Parathyroid adenoma (tissue), 2 donors: Measurements from ENCODE around the gene UNC50.

ENCODE experiments used
- H2AFZ ChIP-seq: fragments of 300-600 bp; sonication (generic); one replicate; pipeline ENCODE4 v1.7.0; 2017; ENCODE audit warnings: antibody characterized with exemption, mild to moderate bottlenecking
- H3K27ac ChIP-seq: fragments of 300-600 bp; sonication (generic); one replicate; pipeline ENCODE4 v1.7.0; 2017
- H3K27me3 ChIP-seq: fragments of 300-600 bp; sonication (generic); one replicate; pipeline ENCODE4 v1.7.0; 2017; ENCODE audit warnings: low read length; ENCODE audit not compliant: control insufficient read depth, insufficient read depth
- H3K36me3 ChIP-seq: fragments of 300-600 bp; sonication (generic); one replicate; pipeline ENCODE4 v1.7.0; 2017; ENCODE audit warnings: low read length; ENCODE audit not compliant: control insufficient read depth, insufficient read depth
- H3K4me1 ChIP-seq: fragments of 300-600 bp; sonication (generic); one replicate; pipeline ENCODE4 v1.7.0; 2017; ENCODE audit warnings: control low read depth
- H3K4me2 ChIP-seq: fragments of 300-600 bp; sonication (generic); one replicate; pipeline ENCODE4 v1.7.0; 2017; ENCODE audit warnings: low read length
- H3K4me3 ChIP-seq: fragments of 300-600 bp; sonication (generic); one replicate; pipeline ENCODE4 v1.7.0; 2017; ENCODE audit warnings: low read depth, low read length
- H3K79me2 ChIP-seq: fragments of 300-600 bp; sonication (generic); one replicate; pipeline ENCODE4 v1.7.0; 2017; ENCODE audit warnings: control low read depth
- H3K9ac ChIP-seq: fragments of 300-600 bp; sonication (generic); one replicate; pipeline ENCODE4 v1.7.0; 2017; ENCODE audit warnings: mild to moderate bottlenecking
- H3K9me3 ChIP-seq: fragments of 300-600 bp; sonication (generic); one replicate; pipeline ENCODE4 v1.7.0; 2017; ENCODE audit warnings: low read length; ENCODE audit not compliant: control insufficient read depth
- TF ChIP-seq, protein P1 (sequence below): fragments of 300-600 bp; sonication (generic); IDR thresholded peaks from one replicate; pipeline ENCODE4 v1.7.0; 2017; ENCODE audit warnings: antibody characterized with exemption, mild to moderate bottlenecking
- donor health status: primary hyperparathyroidism.

UNC50 gene

DNA sequence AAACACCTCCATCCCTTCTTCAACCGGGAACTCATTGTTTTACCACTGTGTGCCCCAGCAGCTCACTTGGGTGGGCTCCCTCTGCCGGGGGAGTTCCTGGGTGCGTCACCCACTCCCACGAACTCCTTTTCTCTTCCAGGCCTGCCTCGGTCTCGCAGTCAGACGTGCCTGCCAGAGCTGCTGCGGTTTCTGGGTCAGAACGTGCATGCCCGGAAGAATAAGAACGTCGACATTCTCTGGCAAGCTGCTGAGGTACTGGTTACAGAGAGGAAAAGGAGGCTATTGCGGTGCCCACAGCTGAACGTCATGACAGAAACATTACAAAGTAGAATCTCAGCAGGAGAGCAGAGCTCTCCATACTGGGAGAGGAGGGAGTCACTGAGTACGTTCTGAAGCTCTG is 35.7 kb upstream of the UNC50 start:
- H3K27me3 ChIP-seq, result no peaks in the 10 kb centered on the region
- TF ChIP-seq, protein P1, sequence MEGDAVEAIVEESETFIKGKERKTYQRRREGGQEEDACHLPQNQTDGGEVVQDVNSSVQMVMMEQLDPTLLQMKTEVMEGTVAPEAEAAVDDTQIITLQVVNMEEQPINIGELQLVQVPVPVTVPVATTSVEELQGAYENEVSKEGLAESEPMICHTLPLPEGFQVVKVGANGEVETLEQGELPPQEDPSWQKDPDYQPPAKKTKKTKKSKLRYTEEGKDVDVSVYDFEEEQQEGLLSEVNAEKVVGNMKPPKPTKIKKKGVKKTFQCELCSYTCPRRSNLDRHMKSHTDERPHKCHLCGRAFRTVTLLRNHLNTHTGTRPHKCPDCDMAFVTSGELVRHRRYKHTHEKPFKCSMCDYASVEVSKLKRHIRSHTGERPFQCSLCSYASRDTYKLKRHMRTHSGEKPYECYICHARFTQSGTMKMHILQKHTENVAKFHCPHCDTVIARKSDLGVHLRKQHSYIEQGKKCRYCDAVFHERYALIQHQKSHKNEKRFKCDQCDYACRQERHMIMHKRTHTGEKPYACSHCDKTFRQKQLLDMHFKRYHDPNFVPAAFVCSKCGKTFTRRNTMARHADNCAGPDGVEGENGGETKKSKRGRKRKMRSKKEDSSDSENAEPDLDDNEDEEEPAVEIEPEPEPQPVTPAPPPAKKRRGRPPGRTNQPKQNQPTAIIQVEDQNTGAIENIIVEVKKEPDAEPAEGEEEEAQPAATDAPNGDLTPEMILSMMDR, result no peak
- no peaks in the 10 kb centered on the region for H3K4me1 ChIP-seq
- no peaks in the 10 kb centered on the region for H3K9me3 ChIP-seq
- H3K4me3 ChIP-seq, result no peak overlapping the region
- H3K9ac ChIP-seq, result no peak overlapping the region
- no peaks in the 10 kb centered on the region for H3K79me2 ChIP-seq
- H3K27ac ChIP-seq, result no peak overlapping the region
- no peaks in the 10 kb centered on the region for H3K36me3 ChIP-seq
- no peak overlapping the region for H2AFZ ChIP-seq
- H3K4me2 ChIP-seq, result no peak overlapping the region

DNA sequence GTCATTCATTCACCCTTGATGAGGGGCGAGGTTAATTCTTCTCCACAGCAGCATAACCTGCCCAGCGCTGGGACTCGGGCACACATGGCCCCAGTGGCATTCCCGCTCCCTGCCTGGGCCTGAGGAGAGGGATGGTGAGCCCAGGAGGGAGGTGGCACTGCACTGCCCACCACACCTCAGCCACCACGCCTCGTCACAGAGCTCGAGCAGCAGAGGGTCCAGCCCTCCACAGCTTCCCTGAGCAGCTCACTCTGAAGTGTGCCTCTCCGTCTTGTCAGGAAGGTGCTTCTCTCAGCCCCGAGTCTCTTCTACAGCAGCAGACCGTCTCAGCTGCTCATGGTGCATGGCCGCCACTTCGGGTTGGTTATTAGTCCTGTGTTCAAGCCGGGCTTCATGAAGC is 35.0 kb upstream of the UNC50 start:
- no peaks in the 10 kb centered on the region for H3K4me1 ChIP-seq
- H2AFZ ChIP-seq, result no peak overlapping the region
- H3K27me3 ChIP-seq, result no peaks in the 10 kb centered on the region
- H3K4me2 ChIP-seq, result no peak overlapping the region
- no peak overlapping the region for H3K9ac ChIP-seq
- no peak overlapping the region for H3K4me3 ChIP-seq
- H3K9me3 ChIP-seq, result no peaks in the 10 kb centered on the region
- H3K36me3 ChIP-seq, result no peaks in the 10 kb centered on the region
- TF ChIP-seq, protein P1, result no peak
- no peaks in the 10 kb centered on the region for H3K79me2 ChIP-seq
- H3K27ac ChIP-seq, result no peak overlapping the region

DNA sequence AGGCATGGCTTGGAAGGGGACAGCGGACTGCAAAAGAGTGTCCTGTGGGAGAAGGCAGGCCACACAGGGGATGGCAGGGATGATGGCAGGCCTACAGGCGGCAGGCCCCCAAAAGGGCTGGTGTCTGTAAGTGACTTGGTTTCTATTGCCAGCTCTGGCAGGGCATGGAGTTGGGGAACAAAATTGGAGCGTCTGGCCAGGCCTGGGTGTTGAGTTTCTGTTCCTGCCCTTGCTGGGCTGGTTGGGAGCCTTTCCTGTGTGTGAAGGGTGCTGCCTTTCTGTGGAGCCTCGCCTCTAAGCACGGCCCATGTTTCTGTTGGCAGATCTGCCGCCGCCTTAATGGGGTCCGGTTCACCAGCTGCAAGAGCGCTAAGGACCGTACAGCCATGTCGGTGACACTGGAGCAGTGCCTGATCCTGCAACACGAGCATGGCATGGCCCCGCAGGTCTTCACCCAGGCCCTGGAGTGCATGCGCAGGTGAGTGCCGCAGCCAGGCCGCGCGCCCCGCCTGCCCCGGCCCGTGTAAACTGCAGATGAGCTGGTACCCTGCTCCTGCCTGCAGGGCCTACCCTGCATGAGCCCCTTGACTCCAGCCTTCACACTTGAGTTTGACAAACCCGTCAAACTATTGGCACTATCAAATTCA is 31.6 kb upstream of the UNC50 start:
- H3K79me2 ChIP-seq, result no peaks in the 10 kb centered on the region
- no peaks in the 10 kb centered on the region for H3K36me3 ChIP-seq
- H3K4me1 ChIP-seq, result no peaks in the 10 kb centered on the region
- H2AFZ ChIP-seq, result no peak overlapping the region
- no peak overlapping the region for H3K4me2 ChIP-seq
- H3K9me3 ChIP-seq, result no peaks in the 10 kb centered on the region
- H3K9ac ChIP-seq, result no peak overlapping the region
- H3K27ac ChIP-seq, result no peak overlapping the region
- TF ChIP-seq, protein P1, result no peak
- H3K4me3 ChIP-seq, result no peak overlapping the region
- no peaks in the 10 kb centered on the region for H3K27me3 ChIP-seq

DNA sequence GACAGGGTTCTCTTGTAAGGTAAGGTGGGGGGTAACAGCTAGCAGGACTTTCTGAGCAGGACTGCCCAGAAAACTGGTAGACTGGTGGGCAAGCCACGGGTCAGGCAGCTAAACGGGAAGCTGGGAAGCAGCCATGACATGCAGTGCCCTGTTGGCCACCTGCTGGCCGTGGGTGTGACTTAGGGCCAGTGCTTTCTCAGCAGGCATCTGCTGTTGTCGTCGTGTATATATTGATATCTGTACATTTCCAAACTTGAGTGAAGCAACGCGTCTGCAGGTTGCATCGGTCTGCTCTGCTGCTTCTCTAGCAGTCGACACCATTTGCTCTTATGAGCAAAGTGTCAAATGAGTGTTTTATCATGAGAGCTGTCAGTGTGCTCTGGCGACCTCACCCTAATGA is 31.1 kb upstream of the UNC50 start:
- Histone ChIP-seq H3K4me3 (no peak overlapping the region), H2AFZ (no peak overlapping the region), H3K9ac (no peak overlapping the region), H3K9me3 (no peaks in the 10 kb centered on the region), H3K36me3 (no peaks in the 10 kb centered on the region), H3K4me2 (no peak overlapping the region), H3K79me2 (no peaks in the 10 kb centered on the region), H3K27me3 (no peaks in the 10 kb centered on the region), H3K4me1 (no peaks in the 10 kb centered on the region), H3K27ac (no peak overlapping the region)
- TF ChIP-seq, protein P1, result no peak

DNA sequence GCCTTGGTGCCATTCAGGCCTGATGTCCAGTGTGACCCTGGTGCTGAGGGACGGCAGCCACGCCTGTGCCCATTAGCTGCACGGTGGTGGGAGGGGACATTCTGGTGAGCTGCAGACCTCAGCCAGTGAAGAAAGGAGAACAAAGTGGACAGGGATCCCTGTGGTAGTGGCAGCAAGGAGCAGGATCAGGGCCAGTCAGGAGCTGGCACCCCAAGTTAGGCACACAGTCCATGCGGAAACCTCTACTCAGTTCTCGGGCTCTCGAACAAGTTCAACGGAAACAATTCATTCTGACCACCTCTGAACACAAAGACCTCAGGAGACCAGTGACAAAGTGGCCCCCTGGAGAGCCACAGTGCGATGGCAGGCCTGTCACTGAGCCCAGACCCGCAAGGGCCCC is 30.2 kb upstream of the UNC50 start:
- no peak overlapping the region for H3K4me2 ChIP-seq
- H3K79me2 ChIP-seq, result no peaks in the 10 kb centered on the region
- H3K27ac ChIP-seq, result no peak overlapping the region
- no peaks in the 10 kb centered on the region for H3K36me3 ChIP-seq
- no peak overlapping the region for H3K9ac ChIP-seq
- no peak overlapping the region for H3K4me3 ChIP-seq
- no peaks in the 10 kb centered on the region for H3K27me3 ChIP-seq
- H2AFZ ChIP-seq, result no peak overlapping the region
- no peaks in the 10 kb centered on the region for H3K9me3 ChIP-seq
- TF ChIP-seq, protein P1, result no peak
- H3K4me1 ChIP-seq, result no peaks in the 10 kb centered on the region
